WTC11 (cell line): Measurements from ENCODE around the gene PRELP. TPM values are rescaled to one million over a fixed set of nuclear protein-coding genes. Genes with fewer than 3 reads are reported as not detected.

Source experiments
- ATAC-seq: fragments of 200-7000 bp; cut with Tn5 transposase; 2 replicates; pipeline ENCODE4 v1.10.0; 2021; ENCODE audit warnings: mild to moderate bottlenecking, moderate library complexity
- CTCF ChIA-PET: fragments of 300-600 bp; sonication (Branson Sonifier 250); formaldehyde crosslinking; loops from one replicate; lab custom pipeline; 2021; ENCODE audit warnings: antibody characterized with exemption; lab: Charles Lee
- POLR2A ChIA-PET: fragments of 350-600 bp; sonication (Branson Sonifier 250); formaldehyde crosslinking; loops from one replicate; lab custom pipeline; 2021; ENCODE audit warnings: antibody characterized with exemption; lab: Charles Lee
- DNase-seq: peaks from one replicate; pipeline ENCODE4 v3.0.0; 2021; ENCODE audit warnings: low spot score
- H3K27ac Mint-ChIP-seq: 2 replicates; pipeline ENCODE4 v1.8.0; 2021; ENCODE audit warnings: mixed read lengths
- H3K27me3 Mint-ChIP-seq: 2 replicates; pipeline ENCODE4 v1.8.0; 2021; ENCODE audit warnings: low read depth, mild to moderate bottlenecking, moderate library complexity, mixed read lengths
- H3K36me3 Mint-ChIP-seq: 2 replicates; pipeline ENCODE4 v1.8.0; 2021; ENCODE audit warnings: mixed read lengths
- H3K4me1 Mint-ChIP-seq: 2 replicates; pipeline ENCODE4 v1.8.0; 2022; ENCODE audit warnings: mixed read lengths
- H3K4me3 Mint-ChIP-seq: 2 replicates; pipeline ENCODE4 v1.8.0; 2021; ENCODE audit warnings: mild to moderate bottlenecking, moderate library complexity, mixed read lengths
- H3K9me3 Mint-ChIP-seq: 2 replicates; pipeline ENCODE4 v1.8.0; 2021; ENCODE audit warnings: mixed read lengths
- CREM ChIP-seq: sonication (generic); formaldehyde crosslinking; IDR thresholded peaks from 2 replicates; pipeline ENCODE4 v1.8.1; 2022; ENCODE audit warnings: mild to moderate bottlenecking, missing genetic modification reagents, moderate library complexity
- EMX1 ChIP-seq: fragments of 250-450 bp; sonication (Bioruptor Pico); IDR thresholded peaks from 2 replicates; pipeline ENCODE4 v1.8.0; 2021; ENCODE audit warnings: mild to moderate bottlenecking
- FOXJ3 ChIP-seq: sonication (generic); formaldehyde crosslinking; IDR thresholded peaks from 2 replicates; pipeline ENCODE4 v1.9.0; 2021; ENCODE audit warnings: missing genetic modification reagents, mild to moderate bottlenecking, borderline replicate concordance
- HMGA2 ChIP-seq: fragments of 250-450 bp; sonication (Bioruptor Pico); IDR thresholded peaks from 2 replicates; pipeline ENCODE4 v1.4.0; 2021; ENCODE audit warnings: mild to moderate bottlenecking, moderate library complexity
- JAZF1 ChIP-seq: fragments of 250-450 bp; sonication (Bioruptor Pico); IDR thresholded peaks from 2 replicates; pipeline ENCODE4 v1.9.0; 2021; ENCODE audit warnings: moderate library complexity, mild to moderate bottlenecking, inconsistent platforms
- JUN ChIP-seq: sonication (generic); formaldehyde crosslinking; IDR thresholded peaks from 2 replicates; pipeline ENCODE4 v1.8.0; 2023; ENCODE audit warnings: mild to moderate bottlenecking, missing genetic modification reagents
- SOX15 ChIP-seq: fragments of 250-450 bp; sonication (Bioruptor Pico); IDR thresholded peaks from 2 replicates; pipeline ENCODE4 v1.9.0; 2021; ENCODE audit warnings: mild to moderate bottlenecking
- TEAD1 ChIP-seq: sonication (generic); formaldehyde crosslinking; IDR thresholded peaks from 2 replicates; pipeline ENCODE4 v1.8.0; 2022; ENCODE audit warnings: mild to moderate bottlenecking, missing genetic modification reagents
- ZNF396 ChIP-seq: fragments of 250-450 bp; sonication (Bioruptor Pico); IDR thresholded peaks from 2 replicates; pipeline ENCODE4 v1.8.0; 2021; ENCODE audit warnings: mild to moderate bottlenecking, moderate library complexity, borderline replicate concordance
- ZNF671 ChIP-seq: fragments of 250-450 bp; sonication (Bioruptor Pico); IDR thresholded peaks from 2 replicates; pipeline ENCODE4 v1.8.0; 2021; ENCODE audit warnings: mild to moderate bottlenecking
- total RNA-seq: library from RNA; stranded (reverse); gene quantifications from 3 replicates; pipeline ENCODE4 v1.2.3, GENCODE V29; 2021
- TF ChIP-seq, protein P1 (sequence below): sonication (generic); formaldehyde crosslinking; IDR thresholded peaks from 2 replicates; pipeline ENCODE4 v1.8.1; 2022; ENCODE audit warnings: low read depth, missing genetic modification reagents, borderline replicate concordance
- TF ChIP-seq, protein P2 (sequence below): fragments of 250-450 bp; sonication (Bioruptor Pico); conservative IDR thresholded peaks from 2 replicates; pipeline ENCODE4 v1.9.0; 2021; ENCODE audit warnings: mild to moderate bottlenecking
- TF ChIP-seq, protein P3 (sequence below): fragments of 250-450 bp; sonication (Bioruptor Pico); IDR thresholded peaks from 2 replicates; pipeline ENCODE4 v2.1.2; 2022; ENCODE audit warnings: mild to moderate bottlenecking, moderate library complexity
- TF ChIP-seq, protein P4 (sequence below): fragments of 250-450 bp; sonication (Bioruptor Pico); IDR thresholded peaks from 2 replicates; pipeline ENCODE4 v1.9.0; 2021; ENCODE audit warnings: moderate library complexity, mild to moderate bottlenecking, inconsistent platforms, borderline replicate concordance
- TF ChIP-seq, protein P5 (sequence below): sonication (generic); formaldehyde crosslinking; IDR thresholded peaks from 2 replicates; pipeline ENCODE4 v1.8.1; 2022; ENCODE audit warnings: missing genetic modification reagents, borderline replicate concordance
- TF ChIP-seq, protein P6 (sequence below): sonication (generic); formaldehyde crosslinking; IDR thresholded peaks from 2 replicates; pipeline ENCODE4 v1.8.1; 2022; ENCODE audit warnings: low read depth, mild to moderate bottlenecking, moderate library complexity, missing genetic modification reagents, borderline replicate concordance

The PRELP gene
- total RNA-seq, 1 experiment from 2014 or later: 0.17 TPM

DNA sequence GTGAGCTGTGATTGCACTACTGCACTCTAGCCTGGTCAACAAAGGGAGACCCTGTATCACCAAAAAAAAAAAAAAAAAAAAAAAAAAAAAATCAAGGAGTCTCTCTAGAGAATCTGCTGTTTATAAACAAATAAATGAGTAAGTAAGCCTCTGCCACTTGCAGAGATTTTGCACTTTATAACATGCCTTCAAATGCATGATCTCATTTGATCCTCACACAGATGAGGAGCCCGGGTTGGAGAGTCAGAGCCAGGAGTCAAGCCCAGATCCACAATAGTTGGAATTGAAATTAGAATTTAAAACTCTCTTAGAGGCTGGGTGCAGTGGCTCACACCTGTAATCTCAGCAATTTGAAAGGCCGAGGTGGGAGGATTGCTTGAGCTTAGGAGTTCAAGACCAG is 4.0 kb downstream of the PRELP start:
- POLR2A ChIA-PET: interaction anchor here (0.6 kb wide), 2 partner anchors 33 to 425 kb away, joined by 3 read pairs; no protein-coding TSS in a partner anchor

DNA sequence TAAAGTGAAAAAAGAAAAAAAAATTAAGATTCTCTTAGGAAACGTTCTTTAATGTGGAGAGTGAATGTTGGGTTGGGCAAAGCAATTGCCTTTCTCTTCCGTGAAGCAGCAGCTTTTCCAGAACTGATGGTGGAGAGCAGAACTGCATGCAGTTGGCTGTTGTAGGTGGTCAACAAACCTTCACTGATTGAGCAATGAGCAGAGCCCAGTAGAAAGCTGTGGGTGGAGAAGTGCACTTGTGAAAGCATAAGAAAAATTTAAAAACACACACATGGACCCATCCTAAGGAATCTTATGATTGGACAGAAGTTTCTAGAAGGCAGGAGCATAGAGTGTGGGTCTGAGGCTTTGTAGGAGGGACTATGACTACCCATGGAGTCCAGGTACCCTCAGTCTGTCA is 4.5 kb downstream of the PRELP start:
- no peaks in the 10 kb centered on the region for H3K9me3 Mint-ChIP-seq
- DNase-seq (no peak), ATAC-seq (no peak)
- H3K36me3 Mint-ChIP-seq: no peaks in the 10 kb centered on the region
- peaks cover 26% of the 10 kb centered on the region for H3K4me1 Mint-ChIP-seq
- H3K27ac Mint-ChIP-seq: no peak overlapping the region
- no peak overlapping the region for H3K4me3 Mint-ChIP-seq
- ChIA-PET CTCF (interaction anchor here (1.0 to 5.5 kb wide), 6 partner anchors 8 to 213 kb away, joined by 3 to 60 read pairs (median 7); no protein-coding TSS in a partner anchor), POLR2A (interaction anchor here (0.6 kb wide), 1 partner anchor 425 kb away, joined by 3 read pairs; no protein-coding TSS in a partner anchor)
- no peaks in the 10 kb centered on the region; the same call in 1 of the 2 replicates for H3K27me3 Mint-ChIP-seq
- TF ChIP-seq HMGA2 (no peak), EMX1 (no peak), TEAD1 (CRISPR knock-in tag) (no peak), ZNF396 (no peak), SOX15 (CRISPR knock-in tag) (no peak), CREM (CRISPR knock-in tag) (no peak), FOXJ3 (CRISPR knock-in tag) (no peak), ZNF671 (CRISPR knock-in tag) (no peak), JAZF1 (CRISPR knock-in tag) (no peak), JUN (no peak)
- TF ChIP-seq, protein P1, sequence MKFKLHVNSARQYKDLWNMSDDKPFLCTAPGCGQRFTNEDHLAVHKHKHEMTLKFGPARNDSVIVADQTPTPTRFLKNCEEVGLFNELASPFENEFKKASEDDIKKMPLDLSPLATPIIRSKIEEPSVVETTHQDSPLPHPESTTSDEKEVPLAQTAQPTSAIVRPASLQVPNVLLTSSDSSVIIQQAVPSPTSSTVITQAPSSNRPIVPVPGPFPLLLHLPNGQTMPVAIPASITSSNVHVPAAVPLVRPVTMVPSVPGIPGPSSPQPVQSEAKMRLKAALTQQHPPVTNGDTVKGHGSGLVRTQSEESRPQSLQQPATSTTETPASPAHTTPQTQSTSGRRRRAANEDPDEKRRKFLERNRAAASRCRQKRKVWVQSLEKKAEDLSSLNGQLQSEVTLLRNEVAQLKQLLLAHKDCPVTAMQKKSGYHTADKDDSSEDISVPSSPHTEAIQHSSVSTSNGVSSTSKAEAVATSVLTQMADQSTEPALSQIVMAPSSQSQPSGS: no peak
- TF ChIP-seq, protein P2, sequence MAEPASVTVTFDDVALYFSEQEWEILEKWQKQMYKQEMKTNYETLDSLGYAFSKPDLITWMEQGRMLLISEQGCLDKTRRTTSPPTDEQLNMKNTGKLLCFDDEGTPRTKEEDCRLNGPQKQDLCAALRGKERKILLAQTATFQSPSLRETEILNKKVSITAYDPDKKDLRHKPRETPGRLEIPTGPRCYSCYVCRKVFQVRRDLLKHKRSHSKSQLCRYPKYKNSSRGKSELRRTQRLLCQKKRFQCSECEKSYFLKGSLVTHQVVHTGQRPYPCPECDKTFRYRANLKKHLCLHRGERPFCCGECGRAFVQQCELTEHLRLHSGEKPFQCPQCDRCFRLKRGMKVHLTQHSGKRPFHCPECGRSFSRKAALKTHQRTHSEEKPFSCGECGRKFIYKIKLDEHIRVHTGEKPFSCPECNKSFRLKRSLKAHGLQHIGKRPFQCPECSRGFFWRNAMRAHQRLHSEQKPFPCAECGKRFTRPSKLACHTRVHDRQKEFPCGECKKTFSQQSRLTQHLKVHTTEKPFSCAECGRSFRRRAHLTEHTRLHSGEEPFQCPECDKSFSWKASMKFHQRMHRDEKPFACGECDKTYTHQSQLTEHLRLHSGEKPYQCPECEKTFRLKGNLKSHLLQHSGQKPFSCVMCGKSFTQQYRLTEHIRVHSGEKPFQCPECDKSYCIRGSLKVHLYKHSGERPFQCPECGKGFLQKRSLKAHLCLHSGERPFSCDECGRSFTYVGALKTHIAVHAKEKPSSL (CRISPR knock-in tag): no peak
- TF ChIP-seq, protein P3, sequence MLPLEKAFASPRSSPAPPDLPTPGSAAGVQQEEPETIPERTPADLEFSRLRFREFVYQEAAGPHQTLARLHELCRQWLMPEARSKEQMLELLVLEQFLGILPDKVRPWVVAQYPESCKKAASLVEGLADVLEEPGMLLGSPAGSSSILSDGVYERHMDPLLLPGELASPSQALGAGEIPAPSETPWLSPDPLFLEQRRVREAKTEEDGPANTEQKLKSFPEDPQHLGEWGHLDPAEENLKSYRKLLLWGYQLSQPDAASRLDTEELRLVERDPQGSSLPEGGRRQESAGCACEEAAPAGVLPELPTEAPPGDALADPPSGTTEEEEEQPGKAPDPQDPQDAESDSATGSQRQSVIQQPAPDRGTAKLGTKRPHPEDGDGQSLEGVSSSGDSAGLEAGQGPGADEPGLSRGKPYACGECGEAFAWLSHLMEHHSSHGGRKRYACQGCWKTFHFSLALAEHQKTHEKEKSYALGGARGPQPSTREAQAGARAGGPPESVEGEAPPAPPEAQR: no peak
- TF ChIP-seq, protein P4, sequence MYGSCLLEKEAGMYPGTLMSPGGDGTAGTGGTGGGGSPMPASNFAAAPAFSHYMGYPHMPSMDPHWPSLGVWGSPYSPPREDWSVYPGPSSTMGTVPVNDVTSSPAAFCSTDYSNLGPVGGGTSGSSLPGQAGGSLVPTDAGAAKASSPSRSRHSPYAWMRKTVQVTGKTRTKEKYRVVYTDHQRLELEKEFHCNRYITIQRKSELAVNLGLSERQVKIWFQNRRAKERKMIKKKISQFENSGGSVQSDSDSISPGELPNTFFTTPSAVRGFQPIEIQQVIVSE (CRISPR knock-in tag): no peak
- TF ChIP-seq, protein P5, sequence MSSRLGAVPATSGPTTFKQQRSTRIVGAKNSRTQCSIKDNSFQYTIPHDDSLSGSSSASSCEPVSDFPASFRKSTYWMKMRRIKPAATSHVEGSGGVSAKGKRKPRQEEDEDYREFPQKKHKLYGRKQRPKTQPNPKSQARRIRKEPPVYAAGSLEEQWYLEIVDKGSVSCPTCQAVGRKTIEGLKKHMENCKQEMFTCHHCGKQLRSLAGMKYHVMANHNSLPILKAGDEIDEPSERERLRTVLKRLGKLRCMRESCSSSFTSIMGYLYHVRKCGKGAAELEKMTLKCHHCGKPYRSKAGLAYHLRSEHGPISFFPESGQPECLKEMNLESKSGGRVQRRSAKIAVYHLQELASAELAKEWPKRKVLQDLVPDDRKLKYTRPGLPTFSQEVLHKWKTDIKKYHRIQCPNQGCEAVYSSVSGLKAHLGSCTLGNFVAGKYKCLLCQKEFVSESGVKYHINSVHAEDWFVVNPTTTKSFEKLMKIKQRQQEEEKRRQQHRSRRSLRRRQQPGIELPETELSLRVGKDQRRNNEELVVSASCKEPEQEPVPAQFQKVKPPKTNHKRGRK: no peak

More for the DNA sequence above, 4.0 kb downstream of the PRELP start:
- CTCF ChIA-PET: interaction anchor here (0.6 to 5.5 kb wide), 5 partner anchors 8 to 212 kb away, joined by 3 to 60 read pairs (median 5); no protein-coding TSS in a partner anchor
- Mint-ChIP-seq H3K27ac (no peak overlapping the region), H3K9me3 (no peaks in the 10 kb centered on the region), H3K4me1 (peaks cover 30% of the 10 kb centered on the region), H3K36me3 (no peaks in the 10 kb centered on the region), H3K27me3 (no peaks in the 10 kb centered on the region; the same call in 1 of the 2 replicates), H3K4me3 (no peak overlapping the region)
- DNase-seq (no peak), ATAC-seq (no peak)
- TF ChIP-seq, protein P6, sequence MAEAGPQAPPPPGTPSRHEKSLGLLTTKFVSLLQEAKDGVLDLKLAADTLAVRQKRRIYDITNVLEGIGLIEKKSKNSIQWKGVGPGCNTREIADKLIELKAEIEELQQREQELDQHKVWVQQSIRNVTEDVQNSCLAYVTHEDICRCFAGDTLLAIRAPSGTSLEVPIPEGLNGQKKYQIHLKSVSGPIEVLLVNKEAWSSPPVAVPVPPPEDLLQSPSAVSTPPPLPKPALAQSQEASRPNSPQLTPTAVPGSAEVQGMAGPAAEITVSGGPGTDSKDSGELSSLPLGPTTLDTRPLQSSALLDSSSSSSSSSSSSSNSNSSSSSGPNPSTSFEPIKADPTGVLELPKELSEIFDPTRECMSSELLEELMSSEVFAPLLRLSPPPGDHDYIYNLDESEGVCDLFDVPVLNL: no peak
